Activated CD4-positive, alpha-beta T cell treated with anti-CD3 and anti-CD28 coated beads for 36 hours (primary cell): Measurements from ENCODE around the gene KRT33B. TPM values are rescaled to one million over a fixed set of nuclear protein-coding genes. Genes with fewer than 3 reads are reported as not detected.
A peak's percentile ranks its signal among the peaks of the same experiment; 100 is the strongest.
"Not testable (repeated sequence)": the region's sequence is repeated elsewhere in the genome, so short reads cannot be mapped to it uniquely, and the experiment has no call there.

Experiments
- ATAC-seq: fragments of 200-7000 bp; cut with Tn5 transposase; one replicate; pipeline ENCODE4 v1.10.0; 2021; ENCODE audit warnings: mild to moderate bottlenecking, moderate library complexity
- CTCF ChIA-PET: fragments of 350-600 bp; sonication (Branson Sonifier 250); formaldehyde crosslinking; loops from one replicate; lab custom pipeline; 2021; ENCODE audit warnings: antibody characterized with exemption; lab: Charles Lee
- POLR2A ChIA-PET: fragments of 350-600 bp; sonication (Branson Sonifier 250); formaldehyde crosslinking; loops from one replicate; lab custom pipeline; 2021; ENCODE audit warnings: antibody characterized with exemption, inconsistent platforms; lab: Charles Lee
- DNase-seq: peaks from one replicate; pipeline ENCODE4 v3.0.0-alpha.2; 2020
- H3K27ac Mint-ChIP-seq: one replicate; pipeline ENCODE4 v1.8.0; 2021; ENCODE audit warnings: mixed read lengths
- H3K27me3 Mint-ChIP-seq: one replicate; pipeline ENCODE4 v1.8.0; 2021; ENCODE audit warnings: mixed read lengths
- H3K36me3 Mint-ChIP-seq: one replicate; pipeline ENCODE4 v1.8.0; 2021; ENCODE audit warnings: low read depth, mixed read lengths
- H3K4me1 Mint-ChIP-seq: one replicate; pipeline ENCODE4 v1.8.0; 2021; ENCODE audit warnings: mixed read lengths
- H3K4me3 Mint-ChIP-seq: one replicate; pipeline ENCODE4 v1.8.0; 2021; ENCODE audit warnings: mild to moderate bottlenecking, moderate library complexity, mixed read lengths
- H3K9me3 Mint-ChIP-seq: one replicate; pipeline ENCODE4 v1.8.0; 2021; ENCODE audit warnings: low read depth, mixed read lengths
- intact Hi-C, 2 experiments: fragments of 100-400 bp; cut with DNase I in 1 of 2; cut with micrococcal nuclease in 1 of 2; formaldehyde crosslinking; loops; one replicate each; pipeline versions ENCODE4 v1.14.2 to v1.15.1; 2022 to 2024; cut with DNase I, micrococcal nuclease
- total RNA-seq, 2 experiments: library from RNA; stranded (reverse); gene quantifications; one replicate each; pipeline ENCODE4 v1.2.3, GENCODE V29; 2021

The KRT33B gene
- total RNA-seq, 2 experiments from 2014 or later = not detected

DNA sequence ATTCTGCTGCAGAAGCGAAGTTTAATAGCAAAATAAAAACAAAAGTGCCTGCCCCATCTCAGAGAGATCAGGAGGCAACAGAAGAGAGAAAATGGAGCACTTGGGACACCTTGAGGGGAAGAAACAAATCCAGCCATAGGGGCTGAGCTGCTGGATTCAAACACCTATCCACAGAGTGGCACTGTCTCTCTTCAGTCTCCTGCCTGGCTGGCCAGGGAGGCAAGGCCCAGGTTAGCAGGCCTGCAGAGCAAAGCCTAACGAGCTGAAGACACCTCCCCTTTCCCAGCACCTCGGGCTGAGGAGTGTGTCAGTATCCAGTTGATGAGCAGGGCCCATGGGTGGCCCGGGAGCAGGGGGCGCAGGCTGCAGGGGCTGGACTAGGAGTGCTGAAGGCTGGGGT is 36.6 kb upstream of the KRT33B start:
- H3K4me1 Mint-ChIP-seq = peaks cover 35% of the 10 kb centered on the region
- ChIA-PET POLR2A (no interaction called here), CTCF (interaction anchor here (3.2 to 3.7 kb wide), 2 partner anchors 12 to 143 kb away, joined by 13 to 21 read pairs; no protein-coding TSS in a partner anchor)
- no peak overlapping the region for H3K4me3 Mint-ChIP-seq
- no peaks in the 10 kb centered on the region for H3K9me3 Mint-ChIP-seq
- no peak for DNase-seq
- no peak for ATAC-seq
- H3K36me3 Mint-ChIP-seq = no peaks in the 10 kb centered on the region
- intact Hi-C loops = loop anchor here in 1 of 2 experiments (10.0 kb wide), 1 partner anchor 791 kb away; no protein-coding TSS in a partner anchor
- no peak overlapping the region for H3K27ac Mint-ChIP-seq
- H3K27me3 Mint-ChIP-seq = no peaks in the 10 kb centered on the region

DNA sequence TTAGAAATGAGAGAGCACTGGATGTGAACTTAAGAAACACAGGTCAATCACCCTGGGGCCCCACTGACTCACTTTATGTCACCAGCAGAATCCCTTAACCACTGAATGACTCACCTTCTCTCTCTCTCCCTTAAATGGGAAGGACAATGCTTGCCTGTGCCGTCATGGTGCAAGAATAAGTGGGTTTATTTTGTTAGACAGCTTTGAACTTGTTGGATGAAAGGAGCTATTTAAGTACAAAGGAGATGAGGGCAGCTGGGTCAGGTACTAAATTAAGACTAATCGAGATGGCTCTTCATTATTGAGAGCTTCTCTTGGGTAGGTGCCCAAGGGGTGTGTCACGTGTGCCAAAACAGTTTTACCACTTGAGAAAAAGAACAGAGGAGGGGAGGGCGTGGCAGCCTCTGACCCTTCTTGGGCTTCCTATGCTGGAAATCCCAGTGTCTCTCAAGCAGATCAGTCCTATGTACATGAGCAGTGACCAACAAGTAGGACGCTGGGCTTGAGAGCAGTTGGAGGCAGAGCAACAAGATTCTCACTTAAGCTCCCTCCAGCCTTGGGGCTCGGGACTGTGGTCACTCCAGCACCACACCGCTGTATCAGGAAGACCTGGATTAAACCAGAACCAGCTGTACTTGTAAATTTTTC is 34.5 kb upstream of the KRT33B start:
- ATAC-seq = peak; percentile 91
- peak; percentile 80 for DNase-seq
- CTCF ChIA-PET = interaction anchor here (0.7 to 3.7 kb wide), 10 partner anchors 13 to 555 kb away, joined by 3 to 21 read pairs (median 6); no protein-coding TSS in a partner anchor
- Mint-ChIP-seq H3K36me3 (no peaks in the 10 kb centered on the region), H3K9me3 (no peaks in the 10 kb centered on the region), H3K4me1 (peaks cover 38% of the 10 kb centered on the region), H3K27ac (peak overlapping the region; percentile 87), H3K4me3 (peak overlapping the region; percentile 10), H3K27me3 (peaks cover 2% of the 10 kb centered on the region)
- intact Hi-C loops = loop anchor here in 1 of 2 experiments (2.0 to 10.0 kb wide), 3 partner anchors 145 to 789 kb away; no protein-coding TSS in a partner anchor
- POLR2A ChIA-PET = interaction anchor here (0.8 to 1.5 kb wide), 4 partner anchors 144 to 861 kb away, joined by 3 to 8 read pairs (median 3); partner anchors contain the start of gene EIF1

DNA sequence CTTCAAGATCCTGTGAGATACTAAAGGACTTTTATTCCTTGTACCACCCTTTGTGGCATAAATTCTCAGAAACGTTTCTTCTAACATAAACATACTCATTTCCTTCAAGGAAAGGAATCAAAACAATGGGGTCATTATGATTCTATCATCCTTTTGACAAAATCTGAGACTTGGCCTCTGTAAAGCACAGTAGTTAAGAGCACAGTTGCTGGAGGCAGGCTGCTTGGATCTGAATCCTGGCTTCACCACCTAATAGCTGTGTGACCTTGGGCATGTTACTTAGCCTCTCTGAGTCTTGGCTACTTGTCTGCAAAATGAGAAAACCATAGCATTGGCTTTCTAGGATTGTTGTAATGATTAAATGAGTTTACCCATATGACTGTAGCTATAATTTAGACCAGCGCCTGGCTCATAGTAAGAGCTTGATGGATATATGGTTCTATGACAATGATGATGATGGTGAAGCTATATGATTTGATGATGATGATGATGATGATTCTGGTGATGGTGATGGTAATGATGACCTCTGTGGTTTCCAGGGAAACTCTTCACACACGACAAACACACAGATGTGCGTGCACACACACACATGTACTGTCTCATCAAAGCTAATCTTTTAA is 33.9 kb upstream of the KRT33B start:
- Mint-ChIP-seq H3K27me3 (peaks cover 2% of the 10 kb centered on the region), H3K4me1 (peaks cover 35% of the 10 kb centered on the region), H3K36me3 (no peaks in the 10 kb centered on the region), H3K4me3 (peak overlapping the region; percentile 10), H3K27ac (peak overlapping the region; percentile 87), H3K9me3 (no peaks in the 10 kb centered on the region)
- ChIA-PET POLR2A (interaction anchor here (0.6 to 1.5 kb wide), 5 partner anchors 145 to 861 kb away, joined by 3 to 8 read pairs (median 3); partner anchors contain the start of gene EIF1), CTCF (interaction anchor here (0.8 to 3.7 kb wide), 8 partner anchors 12 to 493 kb away, joined by 3 to 21 read pairs (median 7); no protein-coding TSS in a partner anchor)
- DNase-seq (peak; percentile 17), ATAC-seq (peak; percentile 55)
- intact Hi-C loops = loop anchor here (1.0 to 10.0 kb wide), 4 partner anchors 62 to 789 kb away; no protein-coding TSS in a partner anchor

DNA sequence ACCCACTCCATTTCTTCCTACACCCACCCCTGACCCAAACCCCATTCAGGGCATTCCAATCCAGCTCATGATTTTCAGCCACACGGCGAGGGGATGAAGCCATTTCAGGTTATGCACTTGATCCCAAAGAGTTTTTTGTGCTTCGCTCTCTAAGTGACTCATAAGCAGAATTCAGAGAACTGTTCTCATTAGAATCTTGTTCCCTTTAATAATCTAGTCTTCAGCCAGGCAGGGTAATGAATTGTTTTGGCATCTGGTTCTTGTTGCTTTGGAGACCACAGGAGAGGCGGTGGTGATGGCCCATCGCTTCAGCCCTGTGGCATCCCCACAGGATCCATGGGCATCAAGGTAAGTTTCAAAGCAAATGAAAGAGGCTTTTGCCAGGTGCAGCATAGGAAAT is 32.5 kb upstream of the KRT33B start:
- ChIA-PET POLR2A (no interaction called here), CTCF (interaction anchor here (1.5 kb wide), 1 partner anchor 147 kb away, joined by 3 read pairs; no protein-coding TSS in a partner anchor)
- Mint-ChIP-seq H3K36me3 (no peaks in the 10 kb centered on the region), H3K27me3 (peaks cover 2% of the 10 kb centered on the region), H3K4me3 (no peak overlapping the region), H3K9me3 (no peaks in the 10 kb centered on the region), H3K4me1 (peaks cover 32% of the 10 kb centered on the region), H3K27ac (peak overlapping the region; percentile 43)
- intact Hi-C loops = loop anchor here in 1 of 2 experiments (5.0 to 10.0 kb wide), 2 partner anchors 260 to 787 kb away; no protein-coding TSS in a partner anchor
- DNase-seq (no peak), ATAC-seq (no peak)

DNA sequence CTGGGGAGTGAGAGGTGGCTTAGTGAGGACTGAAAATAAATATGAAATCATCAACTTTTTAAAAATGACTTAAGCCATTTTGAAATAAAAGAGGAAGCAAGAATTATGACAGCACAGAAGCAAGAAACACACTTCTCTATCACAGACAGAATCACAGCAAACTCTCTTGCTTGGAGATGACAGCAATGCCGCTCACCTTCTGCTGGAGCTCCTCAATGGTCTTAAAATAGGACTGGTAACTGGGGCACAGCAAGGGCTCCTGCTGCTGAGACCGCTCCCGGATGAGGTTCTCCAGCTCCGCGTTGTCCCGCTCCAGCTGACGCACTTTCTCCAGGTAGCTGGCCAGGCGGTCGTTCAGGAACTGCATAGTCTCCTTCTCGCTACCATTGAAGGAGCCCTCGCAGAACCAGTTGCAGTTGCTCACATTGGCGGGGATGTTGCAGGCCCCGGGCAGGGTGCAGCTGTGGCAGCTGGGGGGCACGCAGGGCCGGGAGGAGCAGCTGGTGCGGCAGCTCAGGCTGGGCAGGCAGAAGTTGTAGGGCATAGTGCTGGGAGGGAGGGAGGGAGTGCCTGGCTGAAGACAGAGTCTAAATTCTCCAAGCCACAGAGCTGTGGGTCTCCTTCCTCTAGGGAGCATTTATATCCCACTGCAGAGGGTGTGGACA is 27.5 kb upstream of the KRT33B start, which contains the start of gene KRT31:
TSS of gene KRT31 (minus strand) at position 613 of the 665 bp plus-strand sequence. CDS start at position 544, 69 bp downstream.
- POLR2A ChIA-PET = no interaction called here
- intact Hi-C loops = no loop called here
- H3K4me3 Mint-ChIP-seq = no peak within 1 kb of the TSS
- ATAC-seq (no peak), DNase-seq (no peak)
- H3K4me1 Mint-ChIP-seq = peaks cover 8% of the 10 kb centered on the region
- no peaks in the 10 kb centered on the region for H3K9me3 Mint-ChIP-seq
- peaks cover 2% of the 10 kb centered on the region for H3K27me3 Mint-ChIP-seq
- no peak within 1 kb of the TSS for H3K27ac Mint-ChIP-seq
- CTCF ChIA-PET = no interaction called here
- no peaks in the 10 kb centered on the region for H3K36me3 Mint-ChIP-seq

DNA sequence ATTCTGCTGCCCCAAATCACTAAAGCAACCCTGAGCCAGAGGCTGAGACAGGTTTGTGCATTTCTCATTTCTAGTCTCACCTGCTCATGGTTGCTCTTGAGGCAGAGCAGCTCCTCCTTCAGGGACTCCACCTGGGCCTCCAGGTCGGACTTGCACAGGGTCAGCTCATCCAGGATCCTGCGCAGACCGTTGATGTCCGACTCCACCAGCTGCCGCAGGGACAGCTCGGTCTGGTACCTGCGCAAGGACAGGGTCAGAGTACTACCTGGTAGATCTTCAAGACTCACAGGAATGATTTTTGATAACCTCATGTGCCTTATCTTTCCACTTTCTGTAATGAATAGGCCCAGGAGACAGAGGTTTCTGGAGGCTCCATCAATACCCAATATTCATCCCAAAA is 26.7 kb upstream of the KRT33B start:
- no peak for ATAC-seq
- H3K9me3 Mint-ChIP-seq = no peaks in the 10 kb centered on the region
- peaks cover 5% of the 10 kb centered on the region for H3K4me1 Mint-ChIP-seq
- H3K27me3 Mint-ChIP-seq = peaks cover 4% of the 10 kb centered on the region
- intact Hi-C loops = no loop called here
- no peak overlapping the region for H3K4me3 Mint-ChIP-seq
- no peak overlapping the region for H3K27ac Mint-ChIP-seq
- ChIA-PET CTCF (interaction anchor here (0.7 kb wide), 1 partner anchor 872 kb away, joined by 3 read pairs; no protein-coding TSS in a partner anchor), POLR2A (no interaction called here)
- H3K36me3 Mint-ChIP-seq = no peaks in the 10 kb centered on the region
- no peak for DNase-seq

DNA sequence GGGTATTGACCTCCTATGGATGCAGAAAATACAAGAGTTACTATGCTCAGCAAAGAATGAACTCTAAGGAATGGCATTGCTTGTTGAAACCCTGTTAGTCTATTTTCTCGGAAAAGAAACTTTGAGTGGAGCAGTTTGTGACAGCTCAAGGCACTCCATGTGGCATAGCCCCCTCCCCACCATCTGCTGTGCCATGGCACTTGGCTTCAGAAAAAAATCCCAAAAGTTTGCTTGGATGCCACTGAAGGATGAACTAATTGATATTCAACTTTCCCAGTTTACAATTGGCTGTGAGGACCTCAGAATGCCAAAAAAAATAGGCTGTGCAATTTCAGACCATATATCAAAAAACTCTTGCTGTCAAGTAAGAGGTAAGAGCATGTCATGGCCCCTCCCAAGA is 26.0 kb upstream of the KRT33B start:
- ChIA-PET POLR2A (interaction anchor here (0.5 kb wide), 1 partner anchor 748 kb away, joined by 4 read pairs; the partner anchor contains the start of gene SMARCE1), CTCF (interaction anchor here (0.7 kb wide), 1 partner anchor 873 kb away, joined by 3 read pairs; no protein-coding TSS in a partner anchor)
- Mint-ChIP-seq H3K4me1 (peaks cover 5% of the 10 kb centered on the region), H3K27ac (no peak overlapping the region), H3K9me3 (no peaks in the 10 kb centered on the region), H3K27me3 (peaks cover 4% of the 10 kb centered on the region), H3K36me3 (no peaks in the 10 kb centered on the region), H3K4me3 (no peak overlapping the region)
- ATAC-seq = no peak
- intact Hi-C loops = no loop called here
- no peak for DNase-seq

DNA sequence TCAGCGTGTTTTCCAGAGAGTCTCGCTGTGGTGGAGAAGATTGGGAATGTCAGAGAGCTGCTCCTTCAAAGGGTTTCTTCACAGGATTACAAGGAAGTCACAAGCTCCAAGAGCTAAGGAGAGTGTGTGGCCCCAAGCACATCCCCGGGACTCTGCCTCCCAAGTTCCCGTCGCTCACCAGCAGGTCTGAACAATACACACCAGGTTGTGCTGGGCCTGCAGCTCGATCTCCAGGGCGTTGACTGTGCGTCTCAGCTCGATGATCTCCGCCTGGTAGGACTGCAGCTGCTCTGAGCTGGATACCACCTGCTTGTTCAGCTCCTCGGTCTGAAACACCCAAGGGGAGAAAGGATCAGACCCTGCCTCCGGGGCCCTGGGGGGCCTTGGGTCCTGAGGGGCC is 25.4 kb upstream of the KRT33B start:
- H3K4me1 Mint-ChIP-seq, CTCF ChIA-PET, intact Hi-C loops, H3K4me3 Mint-ChIP-seq, POLR2A ChIA-PET, DNase-seq, H3K27ac Mint-ChIP-seq, ATAC-seq, H3K27me3 Mint-ChIP-seq, H3K9me3 Mint-ChIP-seq, H3K36me3 Mint-ChIP-seq: not testable (repeated sequence)

DNA sequence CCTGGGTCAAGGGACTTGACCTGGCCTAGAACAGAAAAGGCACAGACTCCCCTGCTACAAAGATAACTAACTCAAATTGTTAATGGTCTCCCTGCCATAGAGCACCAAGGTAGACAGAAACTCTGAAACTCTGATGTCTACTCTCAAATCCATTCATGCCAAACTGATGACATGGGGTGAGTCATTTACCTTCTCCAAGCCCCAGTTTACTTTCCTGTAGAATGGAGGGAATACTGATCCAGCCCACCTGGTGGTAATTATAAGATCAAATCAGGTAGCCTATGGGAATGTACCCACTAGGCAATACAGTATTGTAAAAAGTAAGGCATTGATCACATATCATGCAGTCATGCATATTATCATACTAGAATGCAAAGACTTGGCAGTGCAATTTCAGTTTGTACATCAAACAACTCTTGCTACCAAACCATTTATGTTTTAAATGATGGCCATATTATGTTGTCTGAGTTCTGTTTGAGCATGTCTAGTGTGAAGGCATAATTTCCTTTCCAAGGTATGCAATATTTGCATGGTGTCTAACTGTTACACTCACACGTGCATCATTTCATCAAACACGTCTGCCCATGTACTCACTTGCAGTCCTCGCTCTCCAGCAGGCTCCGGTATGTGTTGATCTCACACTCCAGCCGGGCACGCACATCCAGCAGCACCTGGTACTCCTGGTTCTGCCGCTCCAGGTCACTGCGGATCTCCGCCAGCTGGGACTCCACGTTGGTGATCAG is 24.8 kb upstream of the KRT33B start:
- DNase-seq (no peak), ATAC-seq (no peak)
- no peak overlapping the region for H3K4me3 Mint-ChIP-seq
- POLR2A ChIA-PET = no interaction called here
- H3K4me1 Mint-ChIP-seq = peaks cover 3% of the 10 kb centered on the region
- intact Hi-C loops = no loop called here
- no peak overlapping the region for H3K27ac Mint-ChIP-seq
- H3K27me3 Mint-ChIP-seq = peaks cover 3% of the 10 kb centered on the region
- CTCF ChIA-PET = no interaction called here
- no peaks in the 10 kb centered on the region for H3K36me3 Mint-ChIP-seq
- H3K9me3 Mint-ChIP-seq = no peaks in the 10 kb centered on the region

DNA sequence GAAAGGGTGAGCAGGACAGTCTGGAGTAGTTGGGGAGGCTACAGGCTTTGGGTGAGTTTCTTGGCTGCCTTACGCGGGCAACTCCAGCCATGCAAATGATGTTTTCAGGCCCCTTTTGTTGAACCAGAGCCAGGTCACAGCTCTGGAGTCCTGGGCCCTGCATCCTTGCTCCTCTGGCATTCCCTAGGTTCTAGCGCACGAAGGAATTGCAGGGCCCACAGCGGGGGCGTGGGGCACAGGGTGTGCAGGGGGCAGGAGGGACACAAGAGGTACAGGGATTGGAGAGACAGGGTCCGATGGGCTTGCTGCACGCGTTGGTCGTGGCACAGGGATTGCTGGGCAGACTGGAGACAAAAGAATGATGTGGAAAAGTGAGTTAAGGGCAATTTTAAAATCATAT is 24.2 kb upstream of the KRT33B start:
- no peaks in the 10 kb centered on the region for H3K36me3 Mint-ChIP-seq
- ChIA-PET POLR2A (no interaction called here), CTCF (no interaction called here)
- no peak overlapping the region for H3K4me3 Mint-ChIP-seq
- H3K4me1 Mint-ChIP-seq = no peaks in the 10 kb centered on the region
- ATAC-seq (no peak), DNase-seq (no peak)
- H3K9me3 Mint-ChIP-seq = no peaks in the 10 kb centered on the region
- intact Hi-C loops = no loop called here
- H3K27me3 Mint-ChIP-seq = peaks cover 5% of the 10 kb centered on the region
- no peak overlapping the region for H3K27ac Mint-ChIP-seq
